Measurements from ENCODE around the gene DLGAP3. TPM values are rescaled to one million over a fixed set of nuclear protein-coding genes. Genes with fewer than 3 reads are reported as not detected.
"Not testable (repeated sequence)": the region's sequence is repeated elsewhere in the genome, so short reads cannot be mapped to it uniquely, and the experiment has no call there.

DLGAP3 gene
- total and polyA plus RNA-seq, 2 of the 13 experiments (the other 11 are each of a cell fraction or from before 2014, with no cell fraction given) = 0.03 to 0.04 TPM

- H3K4me1 ChIP-seq (ENCODE audit: insufficient read depth, low read length) = peaks cover 8% of the 10 kb centered on the region; the same call in 1 of the 2 replicates
- H3K4me2 ChIP-seq (ENCODE audit: low read depth, low read length) = no peak overlapping the region
- no TSS peak for BruUV-seq (replicated peaks)
- no peak overlapping the region for H3K4me3 ChIP-seq (replicated peaks in 1 of 3; ENCODE audit: insufficient read depth in 1 of 3, low read depth in 2 of 3, low read length in 3 of 3)
- H2AFZ ChIP-seq (ENCODE audit: low read length) = no peak overlapping the region
- intact Hi-C loops (cut with micrococcal nuclease; ENCODE audit: unreplicated experiment) = no loop called here
- no peak overlapping the region for H3K9ac ChIP-seq (ENCODE audit: insufficient read depth, low read depth, low read length)
- no peaks in the 10 kb centered on the region for H3K27me3 ChIP-seq (ENCODE audit: control insufficient read depth in 1 of 2, insufficient read depth in 2 of 2, low read length in 2 of 2)
- H3K36me3 ChIP-seq (replicated peaks in 1 of 2; ENCODE audit: control insufficient read depth in 1 of 2, insufficient read depth in 2 of 2, low read length in 2 of 2) = no peaks in the 10 kb centered on the region
- H3K79me2 ChIP-seq (ENCODE audit: insufficient read depth, low read length) = no peaks in the 10 kb centered on the region
- no peak overlapping the region for H3K27ac ChIP-seq (ENCODE audit: extremely low read length, insufficient read depth, low read length)
- ATAC-seq (no peak), DNase-seq (ENCODE audit: low spot score) (no peak), FAIRE-seq (no peak)
- no peaks in the 10 kb centered on the region for H3K9me3 ChIP-seq (ENCODE audit: low read length)
- no peak for TF ChIP-seq U2AF1 (optimal IDR thresholded peaks at IDR 0.05; ENCODE audit: low read depth, low read length)
- TF ChIP-seq, protein P1, sequence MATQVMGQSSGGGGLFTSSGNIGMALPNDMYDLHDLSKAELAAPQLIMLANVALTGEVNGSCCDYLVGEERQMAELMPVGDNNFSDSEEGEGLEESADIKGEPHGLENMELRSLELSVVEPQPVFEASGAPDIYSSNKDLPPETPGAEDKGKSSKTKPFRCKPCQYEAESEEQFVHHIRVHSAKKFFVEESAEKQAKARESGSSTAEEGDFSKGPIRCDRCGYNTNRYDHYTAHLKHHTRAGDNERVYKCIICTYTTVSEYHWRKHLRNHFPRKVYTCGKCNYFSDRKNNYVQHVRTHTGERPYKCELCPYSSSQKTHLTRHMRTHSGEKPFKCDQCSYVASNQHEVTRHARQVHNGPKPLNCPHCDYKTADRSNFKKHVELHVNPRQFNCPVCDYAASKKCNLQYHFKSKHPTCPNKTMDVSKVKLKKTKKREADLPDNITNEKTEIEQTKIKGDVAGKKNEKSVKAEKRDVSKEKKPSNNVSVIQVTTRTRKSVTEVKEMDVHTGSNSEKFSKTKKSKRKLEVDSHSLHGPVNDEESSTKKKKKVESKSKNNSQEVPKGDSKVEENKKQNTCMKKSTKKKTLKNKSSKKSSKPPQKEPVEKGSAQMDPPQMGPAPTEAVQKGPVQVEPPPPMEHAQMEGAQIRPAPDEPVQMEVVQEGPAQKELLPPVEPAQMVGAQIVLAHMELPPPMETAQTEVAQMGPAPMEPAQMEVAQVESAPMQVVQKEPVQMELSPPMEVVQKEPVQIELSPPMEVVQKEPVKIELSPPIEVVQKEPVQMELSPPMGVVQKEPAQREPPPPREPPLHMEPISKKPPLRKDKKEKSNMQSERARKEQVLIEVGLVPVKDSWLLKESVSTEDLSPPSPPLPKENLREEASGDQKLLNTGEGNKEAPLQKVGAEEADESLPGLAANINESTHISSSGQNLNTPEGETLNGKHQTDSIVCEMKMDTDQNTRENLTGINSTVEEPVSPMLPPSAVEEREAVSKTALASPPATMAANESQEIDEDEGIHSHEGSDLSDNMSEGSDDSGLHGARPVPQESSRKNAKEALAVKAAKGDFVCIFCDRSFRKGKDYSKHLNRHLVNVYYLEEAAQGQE (IDR thresholded peaks at IDR 0.05; ENCODE audit: borderline replicate concordance in 1 of 2, low read depth in 1 of 2, low read length in 2 of 2) = no peak
- TF ChIP-seq DNMT3B (CRISPR knock-in tag; conservative IDR thresholded peaks at IDR 0.05) = no peak
- no peak for TF ChIP-seq BRCA1 (CRISPR knock-in tag; IDR thresholded peaks at IDR 0.05)
- no peak for TF ChIP-seq JDP2 (CRISPR knock-in tag; IDR thresholded peaks at IDR 0.05; ENCODE audit: borderline replicate concordance)
- TF ChIP-seq LCORL (IDR thresholded peaks at IDR 0.05) = no peak
- no peak for TF ChIP-seq LCORL (CRISPR knock-in tag; IDR thresholded peaks at IDR 0.05)
- TF ChIP-seq PBX2 (CRISPR knock-in tag; IDR thresholded peaks at IDR 0.05) = no peak
- TF ChIP-seq, protein P2, sequence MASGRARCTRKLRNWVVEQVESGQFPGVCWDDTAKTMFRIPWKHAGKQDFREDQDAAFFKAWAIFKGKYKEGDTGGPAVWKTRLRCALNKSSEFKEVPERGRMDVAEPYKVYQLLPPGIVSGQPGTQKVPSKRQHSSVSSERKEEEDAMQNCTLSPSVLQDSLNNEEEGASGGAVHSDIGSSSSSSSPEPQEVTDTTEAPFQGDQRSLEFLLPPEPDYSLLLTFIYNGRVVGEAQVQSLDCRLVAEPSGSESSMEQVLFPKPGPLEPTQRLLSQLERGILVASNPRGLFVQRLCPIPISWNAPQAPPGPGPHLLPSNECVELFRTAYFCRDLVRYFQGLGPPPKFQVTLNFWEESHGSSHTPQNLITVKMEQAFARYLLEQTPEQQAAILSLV (CRISPR knock-in tag; IDR thresholded peaks at IDR 0.05; ENCODE audit: borderline replicate concordance) = no peak
- no peak for TF ChIP-seq YEATS2 (CRISPR knock-in tag; IDR thresholded peaks at IDR 0.05; ENCODE audit: borderline replicate concordance)
- no peaks in the 10 kb centered on the region for H4K20me1 ChIP-seq (ENCODE audit: insufficient read depth, low read length)
- in situ Hi-C loops (cut with HindIII; ENCODE audit: extremely low pct_ligation_motif_present, low pct_unique_long_range_greater_than_20kb) = no loop called here
- ChIA-PET CTCF (ENCODE audit: low intra/inter-chr PET ratio, low total read pairs) (no interaction called here), POLR2A (no interaction called here)
- 76% methylated on average over 6 of the region's 6 CpGs for WGBS (ENCODE audit: low lambda C conversion rate)
These were observed 16.8 kb upstream of the DLGAP3 start for GRCh38 chr1:34946211-34946610.

GRCh38 chr1:34941798-34942197, 12.3 kb upstream of the DLGAP3 start:
- 71% methylated on average over 2 of the region's 2 CpGs for WGBS (ENCODE audit: low lambda C conversion rate)
- DNase-seq (ENCODE audit: low spot score); H3K27ac ChIP-seq (ENCODE audit: extremely low read length, insufficient read depth, low read length): not testable (repeated sequence)

More at GRCh38 chr1:34941798-34942197, 12.3 kb upstream of the DLGAP3 start:
- H3K4me3 ChIP-seq (replicated peaks in 1 of 3; ENCODE audit: insufficient read depth in 1 of 3, low read depth in 2 of 3, low read length in 3 of 3); H3K27me3 ChIP-seq (ENCODE audit: control insufficient read depth in 1 of 2, insufficient read depth in 2 of 2, low read length in 2 of 2); CTCF ChIA-PET (ENCODE audit: low intra/inter-chr PET ratio, low total read pairs); POLR2A ChIA-PET; BruUV-seq (replicated peaks); H4K20me1 ChIP-seq (ENCODE audit: insufficient read depth, low read length); intact Hi-C loops (cut with micrococcal nuclease; ENCODE audit: unreplicated experiment); H3K4me1 ChIP-seq (ENCODE audit: insufficient read depth, low read length); H3K4me2 ChIP-seq (ENCODE audit: low read depth, low read length); H3K9me3 ChIP-seq (ENCODE audit: low read length); FAIRE-seq; H3K9ac ChIP-seq (ENCODE audit: insufficient read depth, low read depth, low read length); H2AFZ ChIP-seq (ENCODE audit: low read length); in situ Hi-C loops (cut with HindIII; ENCODE audit: extremely low pct_ligation_motif_present, low pct_unique_long_range_greater_than_20kb); H3K36me3 ChIP-seq (replicated peaks in 1 of 2; ENCODE audit: control insufficient read depth in 1 of 2, insufficient read depth in 2 of 2, low read length in 2 of 2); H3K79me2 ChIP-seq (ENCODE audit: insufficient read depth, low read length); ATAC-seq: not testable (repeated sequence)

Measured in HepG2 (cell line).